DMS53 treated with DMSO at 0.1 percent for 48 hours (cell line): Measurements from ENCODE around the gene CORO7.
"Not testable (repeated sequence)": the region's sequence is repeated elsewhere in the genome, so short reads cannot be mapped to it uniquely, and the experiment has no call there.

Experiments used
- DNase-seq: peaks from one replicate; lab custom pipeline; 2025; ENCODE audit not compliant: unreplicated experiment; lab: John Stamatoyannopoulos, UW

Gene CORO7

DNA sequence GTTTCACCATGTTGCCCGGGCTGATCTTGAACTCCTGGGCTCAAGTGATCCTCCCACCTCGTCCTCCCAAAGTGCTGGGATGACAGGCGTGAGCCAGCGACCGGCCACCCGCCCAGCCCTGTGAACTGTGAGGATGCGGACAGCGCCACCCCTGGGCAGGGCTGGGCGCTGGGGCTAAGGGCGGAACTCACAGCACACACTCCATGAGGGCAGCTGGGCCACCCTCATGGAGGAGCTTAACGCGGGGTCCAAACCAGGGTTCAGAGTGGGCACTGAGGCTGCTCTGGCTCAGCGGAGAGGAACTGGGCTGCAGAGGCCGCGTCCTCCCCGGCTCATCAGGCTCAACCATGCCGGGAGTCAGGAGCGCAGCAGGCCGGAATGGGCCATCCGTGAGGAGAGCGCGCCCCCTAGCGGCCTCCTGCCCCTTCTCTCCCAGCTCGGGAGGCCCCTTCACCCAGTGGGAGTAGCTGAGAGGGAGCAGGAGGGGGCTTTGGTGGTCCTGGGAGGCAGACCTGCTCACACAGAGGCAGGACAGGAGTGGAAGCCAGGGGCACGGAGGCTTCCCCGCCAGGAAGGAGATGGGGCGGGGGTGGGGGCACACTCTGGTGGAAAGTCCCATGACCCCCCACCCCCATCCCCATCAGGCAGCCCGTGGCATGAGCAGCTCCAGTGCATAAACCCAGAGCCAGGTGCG lies 13.8 kb downstream of the CORO7 start:
- peak; percentile 34 for DNase-seq

DNA sequence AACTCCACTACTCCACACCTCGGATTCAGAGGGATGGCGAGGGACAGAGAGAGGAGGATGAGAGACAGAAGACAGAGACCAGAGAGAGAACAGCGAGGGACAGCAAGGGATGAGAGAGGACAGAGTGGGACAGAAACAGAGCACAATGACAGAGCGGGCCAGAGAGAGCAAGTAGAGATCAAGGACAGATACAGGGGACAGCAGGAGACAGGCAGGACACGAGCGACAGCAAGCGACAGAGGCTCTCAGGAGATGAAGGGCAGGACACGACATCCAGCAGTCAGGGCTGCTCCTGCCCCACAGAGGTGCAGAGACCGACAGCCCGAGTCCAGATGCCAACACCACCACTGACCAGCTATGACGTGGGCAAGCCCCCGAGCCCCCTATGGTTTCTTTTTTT lies 14.9 kb downstream of the CORO7 start:
- no peak for DNase-seq

DNA sequence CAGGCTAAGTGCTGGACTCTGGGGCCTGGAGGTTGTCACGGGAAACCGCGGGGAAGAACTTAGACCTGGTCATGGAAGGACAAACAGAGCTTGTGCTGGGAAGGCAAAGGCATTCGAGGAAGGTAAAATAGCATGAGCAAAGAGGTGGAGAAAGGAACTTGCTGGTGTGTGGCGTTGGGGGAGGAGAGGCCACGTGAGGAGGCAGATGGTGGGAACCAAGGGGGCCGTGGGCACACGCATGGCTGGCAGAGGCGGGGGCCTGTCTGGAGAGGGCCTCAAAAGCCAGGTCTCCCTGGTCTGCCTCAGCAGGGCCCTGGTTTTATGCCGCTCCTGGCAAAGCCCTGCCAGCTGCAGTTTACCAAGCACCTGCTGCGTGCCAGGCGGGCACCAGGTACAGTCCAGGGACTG lies 15.3 kb downstream of the CORO7 start:
- no peak for DNase-seq

DNA sequence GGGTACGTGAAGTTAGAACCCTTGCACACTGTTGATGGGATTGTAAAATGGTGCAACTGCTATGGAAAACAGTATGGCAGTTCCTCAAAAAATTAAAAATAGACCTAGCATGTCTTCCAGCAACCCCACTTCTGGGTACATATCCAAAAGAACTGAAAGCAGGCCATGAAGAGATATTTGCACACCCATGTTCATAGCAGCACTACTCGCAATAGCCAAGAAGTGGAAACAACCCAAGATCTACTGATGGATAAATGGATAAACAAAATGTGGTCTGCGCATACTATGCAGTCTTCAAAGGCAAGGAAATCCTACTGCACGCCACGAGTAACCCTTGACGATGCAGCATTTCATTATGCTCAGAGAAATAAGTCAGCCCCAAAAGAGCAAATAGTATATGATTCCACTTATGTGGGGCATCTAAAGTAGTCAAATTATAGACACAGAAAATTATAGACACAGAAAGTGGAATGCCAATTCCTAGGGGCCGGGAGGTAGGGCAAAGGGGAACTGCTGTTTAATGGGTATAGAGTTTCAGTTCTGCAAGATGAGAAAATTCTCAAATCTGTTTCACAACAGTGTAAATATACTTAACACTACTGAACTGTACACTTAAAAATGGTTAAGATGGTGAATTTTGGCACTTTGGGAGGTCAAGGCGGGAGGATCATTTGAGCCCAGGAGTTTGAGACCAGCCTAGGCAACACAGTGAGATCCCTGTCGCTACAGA lies 17.2 kb downstream of the CORO7 start:
- DNase-seq, result no peak

DNA sequence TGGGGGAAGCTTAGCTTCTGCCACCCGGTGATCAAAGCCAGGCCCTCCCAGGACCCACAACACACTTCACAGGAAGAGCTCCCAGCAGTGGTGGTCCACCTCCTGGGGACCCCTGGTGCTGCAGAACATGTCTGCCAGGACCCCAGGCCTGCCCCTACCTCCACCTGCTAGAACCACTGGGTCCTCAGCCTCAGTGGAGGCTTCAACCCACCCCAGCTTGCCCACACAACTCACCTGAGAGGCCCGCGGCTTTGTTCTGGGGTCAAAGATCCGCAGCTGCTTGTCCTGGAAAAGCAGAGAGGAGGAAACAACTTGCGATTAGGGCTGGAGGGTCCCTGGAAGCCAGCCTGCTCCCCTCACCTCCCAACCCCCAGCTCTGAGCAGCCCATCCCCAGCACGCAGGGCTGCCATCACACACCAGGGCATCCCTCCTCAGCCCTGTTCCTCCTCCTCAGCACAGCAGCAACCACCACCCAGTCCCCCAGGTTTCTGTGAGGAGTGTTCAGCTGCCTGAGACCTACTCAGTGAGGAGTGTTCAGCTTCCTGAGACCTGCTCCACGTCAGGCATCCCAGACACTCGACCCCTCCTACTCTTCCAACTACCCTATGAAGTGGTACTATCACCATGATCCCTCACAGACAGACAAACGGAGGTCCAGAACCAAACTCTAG lies 21.2 kb downstream of the CORO7 start:
- DNase-seq, result no peak

DNA sequence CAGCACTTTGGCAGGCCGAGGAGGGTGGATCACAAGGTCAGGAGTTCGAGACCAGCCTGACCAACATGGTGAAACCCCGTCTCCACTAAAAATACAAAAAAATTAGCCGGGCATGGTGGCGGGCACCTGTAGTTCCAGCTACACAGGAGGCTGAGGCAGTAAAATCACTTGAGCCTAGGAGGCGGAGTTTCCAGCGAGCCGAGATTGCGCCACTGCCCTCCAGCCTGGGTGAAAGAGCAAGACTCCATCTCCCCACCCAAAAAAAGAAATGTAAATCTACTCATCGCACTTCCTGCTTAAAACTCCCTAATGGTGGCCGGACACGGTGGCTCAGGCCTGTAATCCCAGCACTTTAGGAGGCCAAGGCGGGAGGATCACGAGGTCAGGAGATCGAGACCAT lies 22.5 kb downstream of the CORO7 start:
- DNase-seq, result not testable (repeated sequence)

DNA sequence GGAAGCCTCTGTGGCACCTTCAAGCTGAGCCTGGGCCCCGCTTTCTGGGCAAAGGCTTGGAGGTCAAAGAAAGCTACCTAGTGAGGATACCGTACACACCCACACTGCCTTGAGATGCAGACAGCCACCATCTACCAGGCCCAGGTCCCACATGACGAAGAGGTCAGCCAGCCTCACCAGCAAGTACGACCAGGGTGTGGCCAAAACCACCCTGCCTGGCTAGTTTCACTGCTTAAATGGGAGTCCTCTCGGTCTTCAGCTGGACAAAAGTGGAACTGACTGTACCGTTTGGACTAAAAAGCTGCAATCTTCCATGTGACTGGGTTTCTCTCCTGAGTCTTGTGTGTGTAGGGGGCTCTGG lies 23.2 kb downstream of the CORO7 start:
- no peak for DNase-seq

DNA sequence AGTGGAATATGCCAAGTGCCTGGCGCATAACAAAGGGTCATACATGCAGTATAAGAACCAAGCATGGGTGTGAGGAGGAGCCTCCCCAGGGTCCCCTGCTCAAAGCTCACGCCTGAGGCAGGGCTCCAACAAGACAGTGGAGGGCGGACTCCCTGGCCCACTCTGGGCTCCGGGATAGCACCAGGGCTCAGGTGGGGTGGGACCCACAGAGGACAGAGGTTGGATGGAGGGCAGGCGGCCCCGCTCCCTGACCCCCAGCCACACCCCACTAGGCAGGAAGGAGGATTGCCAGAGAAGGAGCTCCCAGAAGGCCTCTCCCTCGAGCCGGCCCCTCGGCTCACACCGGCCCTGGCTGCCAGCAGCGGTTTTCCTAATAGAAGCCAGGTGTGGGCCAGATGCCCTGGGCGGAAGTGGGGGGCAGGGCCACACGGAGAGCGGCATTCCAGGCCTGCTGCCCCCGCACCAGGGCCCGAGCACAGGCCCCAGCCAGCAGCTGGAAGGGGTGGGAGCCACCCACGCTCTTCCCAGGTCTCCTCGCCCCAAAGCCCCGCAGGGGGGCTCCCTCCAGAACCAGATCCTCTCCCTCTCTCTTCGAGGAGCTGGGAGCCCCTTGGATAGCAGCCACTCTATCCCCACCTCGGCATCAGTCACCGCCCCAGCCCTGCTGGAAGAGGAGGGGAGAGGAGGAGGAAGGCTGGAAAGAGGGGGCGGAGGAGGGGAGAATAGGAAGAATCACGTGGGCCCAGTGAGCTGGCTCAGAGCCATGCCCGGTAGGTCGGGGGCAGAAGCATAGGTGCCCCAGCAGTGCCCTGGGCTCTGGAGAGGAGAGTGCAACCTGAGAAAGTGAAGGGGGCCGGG lies 23.8 kb downstream of the CORO7 start:
- no peak for DNase-seq

GRCh38 chr16:4391631-4392381 lies 24.6 kb downstream of the CORO7 start:
- DNase-seq, result no peak

DNA sequence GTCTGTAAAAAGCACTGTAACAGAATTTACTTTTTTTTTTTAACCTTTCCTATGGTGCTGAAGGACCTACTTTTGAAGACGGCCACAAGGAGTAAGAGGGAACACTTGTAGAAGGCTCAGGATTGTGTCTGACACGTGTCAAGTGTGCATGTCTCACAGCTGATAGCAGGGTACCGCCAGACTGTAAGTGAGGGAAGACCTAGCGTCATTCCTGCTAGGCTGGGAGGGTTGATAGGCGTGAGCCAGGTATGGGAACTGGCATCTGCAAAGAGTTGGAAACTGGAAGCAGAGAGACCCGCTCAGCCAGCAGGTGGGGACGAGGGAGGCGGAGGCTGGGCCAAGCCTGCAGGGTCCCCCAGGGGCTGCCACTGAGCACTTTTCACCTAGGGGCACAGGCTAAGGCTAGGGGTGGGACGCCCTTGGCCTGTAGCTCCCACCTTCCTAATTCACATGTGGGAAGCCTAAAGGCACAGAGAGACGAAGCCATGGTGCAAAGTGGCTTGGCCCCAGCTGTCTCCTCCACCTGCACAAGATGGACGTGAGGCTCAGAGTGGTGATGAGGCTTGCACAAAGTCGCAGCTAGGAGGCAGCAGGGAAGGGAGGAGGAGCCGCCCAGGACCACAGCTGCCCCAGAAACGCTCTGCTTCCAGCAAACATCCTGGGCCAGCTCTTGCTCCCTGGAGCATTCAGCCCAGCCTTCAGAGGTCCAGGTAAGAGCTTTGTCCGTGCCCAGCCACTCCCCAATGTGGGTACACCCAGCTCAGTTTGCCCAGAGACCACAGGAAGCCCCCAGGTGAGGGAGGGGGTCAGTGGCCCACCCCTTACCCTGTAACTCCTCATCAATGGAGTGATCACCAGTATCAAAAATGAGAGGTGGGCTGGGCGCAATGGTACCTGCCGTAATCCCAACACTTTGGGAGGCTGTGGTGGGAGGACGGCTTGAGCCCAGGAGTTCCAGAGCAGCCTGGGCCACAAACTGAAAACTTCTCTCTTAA lies 25.8 kb downstream of the CORO7 start:
- DNase-seq, result no peak

DNA sequence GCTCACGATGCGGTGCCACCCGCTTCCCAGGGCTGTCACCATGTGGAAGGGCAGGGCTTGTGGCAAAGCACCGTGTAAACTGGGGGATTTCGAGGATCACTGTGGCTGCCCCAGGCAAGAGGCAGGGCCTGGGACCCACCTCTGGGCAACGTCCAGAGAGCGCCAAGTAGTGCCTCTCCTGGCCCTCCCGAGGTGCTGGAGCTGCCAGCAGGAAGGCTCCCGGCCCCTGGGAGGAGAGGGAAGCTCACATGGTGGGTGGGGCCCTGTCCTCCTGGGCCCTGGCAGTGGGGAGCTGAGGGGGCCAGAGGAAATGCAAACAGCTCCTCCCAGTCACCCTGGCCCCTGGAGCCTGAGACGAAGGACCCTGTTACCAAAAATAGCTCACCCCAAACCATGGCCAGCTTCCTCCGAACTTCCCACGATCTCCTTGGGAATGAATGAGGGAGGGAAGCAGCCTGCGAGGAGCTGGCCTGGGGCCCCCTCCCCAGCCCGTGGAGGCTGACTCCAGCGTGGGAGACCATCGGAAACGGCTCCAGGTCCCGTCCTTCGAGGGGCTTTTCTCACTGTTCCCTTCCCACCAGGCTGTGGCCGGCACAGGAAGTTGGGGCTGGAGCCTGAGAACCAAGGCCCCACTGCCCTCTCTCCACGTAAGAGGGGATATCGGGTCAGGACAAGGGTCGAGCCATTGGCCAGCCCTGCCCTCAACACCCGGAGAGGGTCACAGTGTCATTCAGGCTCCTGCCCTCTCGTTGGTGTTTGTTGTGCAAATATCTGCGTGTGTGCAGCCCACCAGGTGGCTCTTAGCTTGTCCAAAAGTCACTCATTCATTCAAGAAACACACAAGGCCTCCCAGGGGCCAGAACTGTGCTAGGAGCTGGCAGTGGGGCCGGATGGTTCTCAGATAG lies 27.1 kb downstream of the CORO7 start:
- no peak for DNase-seq

GRCh38 chr16:4388271-4389021 lies 27.9 kb downstream of the CORO7 start:
- no peak for DNase-seq

DNA sequence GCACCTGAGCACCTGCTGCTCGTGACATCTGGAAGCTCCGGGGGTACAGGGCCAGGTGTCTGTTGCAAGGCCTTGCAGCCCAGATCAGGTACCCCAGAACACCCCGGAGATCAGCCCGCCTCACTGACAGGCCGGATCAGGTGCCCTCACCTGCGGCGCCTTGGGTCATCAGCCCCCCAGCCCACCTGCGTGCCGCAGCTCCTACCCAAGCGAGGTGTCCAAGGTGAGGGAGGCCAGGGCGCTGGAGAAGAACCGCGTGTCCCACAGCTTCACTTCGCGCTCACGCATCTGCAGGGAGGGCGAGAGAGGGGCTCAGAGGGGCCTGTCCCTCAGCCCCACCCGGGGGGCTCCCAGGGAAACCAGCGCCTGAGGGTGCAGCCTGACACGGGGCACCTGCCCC lies 28.6 kb downstream of the CORO7 start:
- DNase-seq, result no peak

- DNase-seq, result no peak
Measured at GRCh38 chr16:4386951-4387565, 29.3 kb downstream of the CORO7 start.

DNA sequence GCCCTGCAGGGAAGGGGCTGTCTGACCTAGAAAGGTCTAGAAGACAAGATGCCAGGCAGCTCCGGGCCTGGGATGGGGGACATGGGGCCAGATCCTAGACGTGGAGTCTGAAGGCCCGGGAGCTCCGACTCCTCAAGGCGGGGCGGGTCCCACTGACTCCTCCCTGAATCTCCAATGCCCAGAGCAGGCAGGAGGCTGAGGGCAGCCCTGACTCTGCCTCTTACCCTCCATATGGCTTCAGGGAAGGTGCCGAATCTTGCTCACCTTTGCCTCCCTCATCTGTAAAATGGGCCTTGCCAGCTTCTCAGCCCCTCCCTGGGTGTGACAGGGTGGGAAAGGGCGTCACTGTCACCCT lies 30.0 kb downstream of the CORO7 start:
- DNase-seq, result no peak

- DNase-seq, result no peak
Measured at GRCh38 chr16:4385789-4386450, 30.5 kb downstream of the CORO7 start.
